Stomach (tissue), 4 donors: ENCODE data around the gene SEC23A.

Experiments used
- EP300 ChIP-seq: sonication (generic); formaldehyde crosslinking; IDR thresholded peaks from one replicate; pipeline ENCODE4 v1.6.1; 2017; ENCODE audit warnings: antibody characterized with exemption
- POLR2A ChIP-seq, 4 donors: fragments of 450-650 bp; IDR thresholded peaks; one replicate each; pipeline ENCODE4 v1.6.1; 2016; ENCODE audit warnings: antibody characterized with exemption in 4 of 4, control low read depth in 2 of 4, mild to moderate bottlenecking in 1 of 4, moderate library complexity in 1 of 4
- POLR2AphosphoS5 ChIP-seq, 3 donors: sonication (generic); formaldehyde crosslinking; IDR thresholded peaks; one replicate each; pipeline ENCODE4 v1.6.1; 2016; ENCODE audit warnings: antibody characterized with exemption in 3 of 3
- TF ChIP-seq, protein P1 (sequence below), 7 experiments: fragments of 450-650 bp in 4 of 7; fragments of 200-600 bp in 3 of 7; sonication (generic) in 3 of 7; IDR thresholded peaks; one replicate each; pipeline ENCODE4 v1.5.1; 2016 to 2019; ENCODE audit warnings: antibody characterized with exemption in 7 of 7, control low read depth in 2 of 7, mild to moderate bottlenecking in 1 of 7

DNA sequence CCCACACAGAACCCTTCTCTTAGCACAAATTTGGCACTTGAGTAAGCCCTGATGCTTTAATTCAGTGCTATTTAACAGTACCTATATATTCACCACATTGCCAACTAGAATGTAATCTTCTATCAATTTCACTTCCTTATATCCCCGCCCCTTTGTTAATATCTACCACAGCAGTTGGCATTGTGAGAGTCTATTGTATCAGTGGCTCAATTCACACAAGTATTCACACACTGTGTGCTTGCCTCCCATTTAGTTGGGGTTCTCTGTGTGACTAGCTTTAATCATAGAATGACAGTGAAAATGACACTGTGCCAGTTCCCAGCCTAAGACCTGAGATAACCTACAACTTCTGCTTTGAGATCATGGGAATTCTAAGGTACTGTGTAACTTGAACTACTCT, 103.1 kb downstream of the SEC23A start:
- TF ChIP-seq, protein P1, sequence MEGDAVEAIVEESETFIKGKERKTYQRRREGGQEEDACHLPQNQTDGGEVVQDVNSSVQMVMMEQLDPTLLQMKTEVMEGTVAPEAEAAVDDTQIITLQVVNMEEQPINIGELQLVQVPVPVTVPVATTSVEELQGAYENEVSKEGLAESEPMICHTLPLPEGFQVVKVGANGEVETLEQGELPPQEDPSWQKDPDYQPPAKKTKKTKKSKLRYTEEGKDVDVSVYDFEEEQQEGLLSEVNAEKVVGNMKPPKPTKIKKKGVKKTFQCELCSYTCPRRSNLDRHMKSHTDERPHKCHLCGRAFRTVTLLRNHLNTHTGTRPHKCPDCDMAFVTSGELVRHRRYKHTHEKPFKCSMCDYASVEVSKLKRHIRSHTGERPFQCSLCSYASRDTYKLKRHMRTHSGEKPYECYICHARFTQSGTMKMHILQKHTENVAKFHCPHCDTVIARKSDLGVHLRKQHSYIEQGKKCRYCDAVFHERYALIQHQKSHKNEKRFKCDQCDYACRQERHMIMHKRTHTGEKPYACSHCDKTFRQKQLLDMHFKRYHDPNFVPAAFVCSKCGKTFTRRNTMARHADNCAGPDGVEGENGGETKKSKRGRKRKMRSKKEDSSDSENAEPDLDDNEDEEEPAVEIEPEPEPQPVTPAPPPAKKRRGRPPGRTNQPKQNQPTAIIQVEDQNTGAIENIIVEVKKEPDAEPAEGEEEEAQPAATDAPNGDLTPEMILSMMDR (IDR thresholded peaks at IDR 0.05), result no peak
- TF ChIP-seq POLR2A (IDR thresholded peaks at IDR 0.05) (no peak), POLR2AphosphoS5 (IDR thresholded peaks at IDR 0.05) (no peak), EP300 (no peak)
